Left ventricle myocardium inferior (tissue), 1 donor: Measurements from ENCODE around the gene ATP6V0E1. TPM values are rescaled to one million over a fixed set of nuclear protein-coding genes. Genes with fewer than 3 reads are reported as not detected.
A peak's percentile ranks its signal among the peaks of the same experiment; 100 is the strongest.

Source experiments
- DNase-seq: peaks from one replicate; pipeline ENCODE4 v3.0.0-alpha.2; 2020
- H3K27ac ChIP-seq: fragments of 200-600 bp; replicated peaks from 2 replicates; pipeline ENCODE4 v1.8.0; 2021
- H3K27me3 ChIP-seq: fragments of 200-600 bp; 2 replicates; pipeline ENCODE4 v1.8.0; 2021; ENCODE audit warnings: low read depth
- H3K36me3 ChIP-seq: fragments of 200-600 bp; 2 replicates; pipeline ENCODE4 v1.8.0; 2021
- H3K4me1 ChIP-seq: fragments of 200-600 bp; 2 replicates; pipeline ENCODE4 v1.8.0; 2021
- H3K4me3 ChIP-seq: fragments of 200-600 bp; 2 replicates; pipeline ENCODE4 v1.8.0; 2021; ENCODE audit warnings: mild to moderate bottlenecking, moderate library complexity
- H3K9me3 ChIP-seq: fragments of 200-600 bp; replicated peaks from 2 replicates; pipeline ENCODE4 v1.8.0; 2021
- CTCF ChIP-seq: fragments of 200-600 bp; IDR thresholded peaks from 2 replicates; pipeline ENCODE4 v1.8.0; 2021; ENCODE audit warnings: antibody characterized with exemption, mild to moderate bottlenecking, borderline replicate concordance
- intact Hi-C: fragments of 100-400 bp; cut with micrococcal nuclease; formaldehyde crosslinking; loops from one replicate; pipeline ENCODE4 v1.11.0; 2022
- total RNA-seq: library from RNA; stranded (reverse); fragmentation: NEBNext Ultra II Directional; extraction: Animal tissue kit (Norgen Biotek cat#: 25700); gene quantifications from one replicate; pipeline ENCODE4 v1.2.1, GENCODE V29; 2021
- donor health status: DM: no; HTN: yes; CAD: no; lungs with severe emphysema.

ATP6V0E1 gene
- total RNA-seq, 1 donor from 2014 or later = 208 TPM

DNA sequence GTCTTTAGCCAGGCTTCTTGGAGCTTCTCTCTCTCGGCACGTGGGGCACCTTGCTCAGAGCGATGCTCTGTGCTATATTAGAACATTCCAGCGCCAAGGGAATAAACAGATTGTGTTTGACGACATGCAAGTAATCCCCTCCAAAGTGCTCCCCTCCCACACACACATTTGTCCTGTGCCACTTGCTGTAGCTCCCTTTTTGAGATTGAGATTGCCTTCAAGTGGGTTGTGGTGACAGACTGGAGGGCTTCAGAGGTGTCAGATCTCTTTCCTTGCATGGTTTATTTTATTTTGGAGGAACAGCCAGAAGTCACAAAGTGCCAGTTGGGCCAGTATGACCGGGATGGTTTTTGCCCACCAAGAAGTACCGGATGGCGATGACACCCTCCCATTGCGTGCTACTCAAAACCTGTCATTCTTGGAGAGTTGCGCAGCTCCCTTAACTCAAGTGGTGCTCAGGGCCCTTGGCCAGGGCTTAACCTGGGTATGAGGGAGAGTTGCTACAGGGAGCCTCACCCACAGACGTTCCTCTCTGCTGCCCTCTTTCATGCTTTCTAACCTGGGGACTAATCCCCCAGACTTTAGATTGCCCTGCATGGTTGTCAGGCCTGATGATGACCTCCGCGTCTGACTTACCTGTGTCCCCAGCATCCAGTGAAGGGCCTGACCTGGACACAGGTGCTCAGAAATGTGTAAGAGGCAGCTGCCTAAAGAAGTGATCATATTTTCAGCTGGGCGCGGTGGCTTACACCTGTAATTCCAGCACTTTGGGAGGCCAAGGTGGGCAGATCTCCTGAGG, 43.1 kb upstream of the ATP6V0E1 start:
- H3K36me3 ChIP-seq = peaks cover 37% of the 10 kb centered on the region

DNA sequence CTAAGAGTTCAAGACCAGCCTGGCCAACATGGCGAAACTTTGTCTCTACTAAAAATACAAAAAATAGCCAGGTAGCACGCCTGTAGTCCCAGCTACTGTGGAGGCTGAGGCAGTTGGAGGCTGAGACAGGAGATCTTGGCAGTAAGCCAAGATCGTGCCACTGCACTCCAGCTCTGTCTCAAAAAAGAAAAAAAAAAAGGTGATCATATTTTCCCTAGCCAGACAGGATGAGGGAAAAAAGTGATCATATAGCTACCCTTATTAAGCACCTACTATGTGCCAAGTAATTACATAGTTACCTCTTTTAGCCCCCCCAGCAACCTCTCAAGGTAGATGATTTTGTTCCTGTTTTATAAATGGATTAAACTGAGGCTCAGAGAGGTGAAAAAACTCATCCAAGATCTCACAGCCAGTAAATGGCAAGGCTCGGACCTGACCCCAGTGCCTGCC, 42.5 kb upstream of the ATP6V0E1 start:
- TF ChIP-seq CTCF = no peak
- Histone ChIP-seq H3K4me3 (no peak overlapping the region), H3K27me3 (no peaks in the 10 kb centered on the region), H3K9me3 (no peaks in the 10 kb centered on the region), H3K4me1 (peaks cover 35% of the 10 kb centered on the region), H3K36me3 (peaks cover 36% of the 10 kb centered on the region), H3K27ac (no peak overlapping the region)
- intact Hi-C loops = no loop called here
- DNase-seq = no peak

More for the DNA sequence above, 43.1 kb upstream of the ATP6V0E1 start:
- no peak for TF ChIP-seq CTCF
- Histone ChIP-seq H3K4me3 (no peak overlapping the region), H3K9me3 (no peaks in the 10 kb centered on the region), H3K27me3 (no peaks in the 10 kb centered on the region), H3K4me1 (peaks cover 35% of the 10 kb centered on the region), H3K27ac (peak overlapping the region; percentile 42)
- no peak for DNase-seq
- intact Hi-C loops = no loop called here

GRCh38 chr5:172942556-172942955, 41.0 kb upstream of the ATP6V0E1 start:
- no peak for TF ChIP-seq CTCF
- Histone ChIP-seq H3K27ac (peak overlapping the region; percentile 64), H3K4me1 (peaks cover 35% of the 10 kb centered on the region), H3K36me3 (peaks cover 30% of the 10 kb centered on the region), H3K9me3 (no peaks in the 10 kb centered on the region), H3K4me3 (no peak overlapping the region), H3K27me3 (no peaks in the 10 kb centered on the region)
- DNase-seq = no peak
- intact Hi-C loops = no loop called here

DNA sequence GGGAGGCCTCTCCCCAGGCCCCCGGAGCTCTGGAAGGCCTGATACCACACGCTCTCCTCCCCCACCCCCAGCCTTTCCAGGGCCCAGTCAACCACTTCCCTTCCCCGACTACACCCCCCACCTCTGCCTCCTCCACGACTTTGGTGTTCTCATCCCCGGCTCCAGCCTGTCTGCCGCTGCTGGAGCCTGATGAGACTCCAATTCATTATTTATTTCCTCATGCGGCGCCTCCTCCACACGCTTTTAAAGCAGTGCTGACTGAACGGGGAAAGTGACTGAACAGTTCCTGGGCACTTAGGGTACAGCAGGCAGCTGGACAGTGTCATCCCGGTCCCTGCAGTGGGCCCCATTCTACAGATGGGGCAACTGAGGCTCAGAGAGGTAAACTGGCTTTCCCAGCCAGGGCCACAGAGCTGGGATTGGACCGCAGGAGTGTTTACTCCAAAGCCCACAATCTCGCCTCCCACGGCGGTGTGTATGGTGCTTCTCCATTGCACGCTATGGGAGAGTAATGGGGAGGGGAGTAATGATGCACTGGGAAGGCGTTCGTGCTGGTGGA, 40.2 kb upstream of the ATP6V0E1 start:
- Histone ChIP-seq H3K4me3 (no peak overlapping the region), H3K27me3 (no peaks in the 10 kb centered on the region), H3K4me1 (peaks cover 35% of the 10 kb centered on the region), H3K9me3 (no peaks in the 10 kb centered on the region), H3K27ac (peak overlapping the region; percentile 75), H3K36me3 (peaks cover 29% of the 10 kb centered on the region)
- intact Hi-C loops = no loop called here
- no peak for TF ChIP-seq CTCF
- no peak for DNase-seq

DNA sequence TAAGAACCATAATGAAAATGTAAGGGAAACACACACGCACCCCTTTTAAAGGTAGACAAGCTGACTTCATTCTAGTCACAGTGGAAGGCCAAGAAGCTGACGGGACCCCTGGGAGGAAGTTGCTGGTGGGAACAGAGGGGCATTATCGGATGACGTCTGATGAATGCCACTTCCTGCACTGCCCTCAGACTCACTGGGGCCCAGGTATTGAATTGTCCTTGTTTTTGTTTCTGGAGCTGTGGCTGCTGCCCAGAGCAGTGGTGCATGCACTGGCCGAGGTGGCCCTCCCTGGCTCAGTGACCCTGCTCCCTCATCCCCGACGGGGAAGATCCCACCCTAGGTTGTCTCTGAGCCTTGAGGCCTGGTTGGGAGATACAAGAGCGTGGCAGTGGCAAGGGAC, 39.7 kb upstream of the ATP6V0E1 start:
- H3K36me3 ChIP-seq = peaks cover 29% of the 10 kb centered on the region
- peak overlapping the region; percentile 75 for H3K27ac ChIP-seq
- H3K4me3 ChIP-seq = no peak overlapping the region
- no peak for DNase-seq
- intact Hi-C loops = no loop called here
- TF ChIP-seq CTCF = no peak
- H3K4me1 ChIP-seq = peaks cover 35% of the 10 kb centered on the region
- H3K9me3 ChIP-seq = no peaks in the 10 kb centered on the region
- H3K27me3 ChIP-seq = no peaks in the 10 kb centered on the region
